ENCODE data around the gene BNIP3. TPM values are rescaled to one million over a fixed set of nuclear protein-coding genes. Genes with fewer than 3 reads are reported as not detected.

The BNIP3 gene
- total RNA-seq, 1 donor from 2014 or later, result 29.9 TPM

DNA sequence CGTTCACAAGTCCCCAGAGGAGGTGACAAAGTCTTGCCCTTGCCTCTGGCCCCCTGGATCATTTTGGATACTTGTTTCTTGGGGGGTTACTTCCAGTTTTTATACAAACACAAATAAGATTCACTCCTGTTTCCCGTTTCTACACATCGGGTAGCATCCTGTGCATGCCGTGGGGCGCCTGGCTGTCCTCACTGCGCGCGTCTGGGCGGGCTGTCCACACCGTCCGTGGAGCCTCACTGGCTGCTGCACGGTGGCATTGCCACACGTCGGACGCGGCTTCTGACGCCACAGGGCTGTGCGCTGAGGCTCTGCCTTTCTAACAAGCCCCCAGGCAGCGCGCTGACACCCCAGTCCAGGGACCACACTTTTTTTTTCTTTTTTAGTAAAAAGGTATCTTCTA is 18.4 kb downstream of the BNIP3 start:
- Mint-ChIP-seq H3K27me3 (ENCODE audit: unreplicated experiment) (peaks cover 6% of the 10 kb centered on the region), H3K27ac (ENCODE audit: unreplicated experiment) (no peak overlapping the region), H3K4me3 (ENCODE audit: unreplicated experiment) (no peak overlapping the region), H3K36me3 (ENCODE audit: low read depth, unreplicated experiment) (peaks cover 10% of the 10 kb centered on the region), H3K4me1 (ENCODE audit: unreplicated experiment) (no peaks in the 10 kb centered on the region), H3K9me3 (ENCODE audit: unreplicated experiment) (no peaks in the 10 kb centered on the region)
- no peak for DNase-seq (ENCODE audit: low spot score)
- TF ChIP-seq, protein P1, sequence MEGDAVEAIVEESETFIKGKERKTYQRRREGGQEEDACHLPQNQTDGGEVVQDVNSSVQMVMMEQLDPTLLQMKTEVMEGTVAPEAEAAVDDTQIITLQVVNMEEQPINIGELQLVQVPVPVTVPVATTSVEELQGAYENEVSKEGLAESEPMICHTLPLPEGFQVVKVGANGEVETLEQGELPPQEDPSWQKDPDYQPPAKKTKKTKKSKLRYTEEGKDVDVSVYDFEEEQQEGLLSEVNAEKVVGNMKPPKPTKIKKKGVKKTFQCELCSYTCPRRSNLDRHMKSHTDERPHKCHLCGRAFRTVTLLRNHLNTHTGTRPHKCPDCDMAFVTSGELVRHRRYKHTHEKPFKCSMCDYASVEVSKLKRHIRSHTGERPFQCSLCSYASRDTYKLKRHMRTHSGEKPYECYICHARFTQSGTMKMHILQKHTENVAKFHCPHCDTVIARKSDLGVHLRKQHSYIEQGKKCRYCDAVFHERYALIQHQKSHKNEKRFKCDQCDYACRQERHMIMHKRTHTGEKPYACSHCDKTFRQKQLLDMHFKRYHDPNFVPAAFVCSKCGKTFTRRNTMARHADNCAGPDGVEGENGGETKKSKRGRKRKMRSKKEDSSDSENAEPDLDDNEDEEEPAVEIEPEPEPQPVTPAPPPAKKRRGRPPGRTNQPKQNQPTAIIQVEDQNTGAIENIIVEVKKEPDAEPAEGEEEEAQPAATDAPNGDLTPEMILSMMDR (IDR thresholded peaks at IDR 0.05; ENCODE audit: unreplicated experiment), result no peak

DNA sequence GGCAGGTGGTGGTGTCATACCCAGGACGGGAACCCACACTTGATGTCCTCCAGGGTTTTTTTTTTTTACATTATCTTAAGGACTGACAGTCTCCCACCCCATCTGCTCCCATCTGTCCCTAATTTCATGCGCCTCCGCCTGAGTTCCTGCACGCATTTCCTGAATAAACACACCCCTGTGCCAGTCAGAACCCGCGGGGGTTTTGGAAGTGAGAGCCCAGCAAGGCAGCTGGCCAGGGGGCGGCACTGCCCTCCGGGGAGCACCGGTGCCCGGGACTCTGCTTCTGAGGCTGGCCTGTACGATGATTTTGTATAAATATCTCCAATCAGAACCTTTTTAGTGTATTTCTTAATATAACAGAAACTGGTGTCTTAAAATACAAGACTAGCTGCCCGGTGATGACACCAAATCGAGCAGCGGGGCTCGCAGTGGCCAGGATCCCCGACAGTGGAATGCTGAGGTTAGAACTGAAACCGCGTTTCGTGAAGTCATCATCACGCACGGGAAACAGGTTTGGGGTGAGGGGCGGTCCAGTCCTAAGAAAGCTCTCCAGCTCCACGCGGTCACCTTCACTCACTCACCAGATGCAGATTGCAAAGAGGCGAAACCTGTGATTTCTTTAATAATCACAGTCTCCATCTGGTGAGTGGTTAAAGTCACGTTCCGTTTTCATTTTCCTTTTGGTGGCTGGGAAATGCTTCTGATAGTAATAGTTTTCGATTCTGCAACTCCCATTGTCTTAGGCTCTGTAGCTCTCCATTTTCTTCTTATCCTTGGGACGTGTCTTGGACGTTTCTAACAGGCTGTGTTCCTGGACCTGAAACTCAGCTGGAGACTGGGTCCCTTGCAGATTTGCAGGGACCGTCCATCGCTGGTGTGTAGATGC is 19.7 kb downstream of the BNIP3 start:
- Mint-ChIP-seq H3K36me3 (ENCODE audit: low read depth, unreplicated experiment) (peaks cover 22% of the 10 kb centered on the region), H3K27ac (ENCODE audit: unreplicated experiment) (no peak overlapping the region), H3K4me3 (ENCODE audit: unreplicated experiment) (no peak overlapping the region)

DNA sequence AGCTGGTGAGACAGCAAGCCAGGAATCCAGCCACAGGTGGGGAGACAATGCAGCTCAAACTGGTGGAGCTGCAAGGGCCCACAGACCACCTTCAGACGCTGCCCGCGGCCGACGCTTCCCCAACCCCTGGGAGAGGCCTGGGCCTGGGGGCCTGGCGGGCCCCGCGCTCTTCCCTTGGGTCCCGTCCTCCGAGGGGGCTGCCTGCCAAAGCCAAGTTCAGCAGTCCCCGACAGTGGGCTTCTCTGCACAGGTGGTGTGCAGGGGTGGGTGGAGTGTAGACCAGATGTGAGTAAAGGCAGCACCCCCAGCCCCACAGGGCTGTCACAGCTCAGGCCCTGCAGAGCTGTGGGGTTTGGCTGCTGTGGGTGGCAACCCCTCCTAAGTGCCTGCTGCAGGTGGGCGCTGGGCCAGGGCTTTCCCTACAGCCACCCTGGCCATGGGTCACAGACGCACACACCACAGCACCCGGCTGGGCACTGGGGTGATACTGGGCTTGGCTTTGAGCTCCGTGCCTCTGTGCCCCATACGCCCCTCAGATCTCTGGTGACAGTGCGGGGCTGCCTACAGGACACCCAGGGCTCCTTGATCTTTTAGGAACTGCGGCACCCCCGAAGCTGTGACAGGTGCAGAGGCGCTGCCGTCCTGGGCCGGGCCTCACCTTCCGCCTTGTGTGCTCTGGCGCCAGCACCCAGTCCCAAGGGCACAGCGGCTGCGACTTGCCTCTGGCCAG is 20.5 kb downstream of the BNIP3 start:
- Mint-ChIP-seq H3K4me3 (ENCODE audit: unreplicated experiment) (no peak overlapping the region), H3K9me3 (ENCODE audit: unreplicated experiment) (no peaks in the 10 kb centered on the region), H3K27ac (ENCODE audit: unreplicated experiment) (no peak overlapping the region), H3K36me3 (ENCODE audit: low read depth, unreplicated experiment) (peaks cover 30% of the 10 kb centered on the region), H3K4me1 (ENCODE audit: unreplicated experiment) (no peaks in the 10 kb centered on the region), H3K27me3 (ENCODE audit: unreplicated experiment) (peaks cover 10% of the 10 kb centered on the region)
- no peak for DNase-seq (ENCODE audit: low spot score)
- TF ChIP-seq, protein P1 (IDR thresholded peaks at IDR 0.05; ENCODE audit: unreplicated experiment), result no peak

More for the DNA sequence above, 19.7 kb downstream of the BNIP3 start:
- TF ChIP-seq, protein P1 (IDR thresholded peaks at IDR 0.05; ENCODE audit: unreplicated experiment), result no peak
- H3K9me3 Mint-ChIP-seq (ENCODE audit: unreplicated experiment), result no peaks in the 10 kb centered on the region
- DNase-seq (ENCODE audit: low spot score), result no peak
- no peaks in the 10 kb centered on the region for H3K4me1 Mint-ChIP-seq (ENCODE audit: unreplicated experiment)
- peaks cover 8% of the 10 kb centered on the region for H3K27me3 Mint-ChIP-seq (ENCODE audit: unreplicated experiment)

DNA sequence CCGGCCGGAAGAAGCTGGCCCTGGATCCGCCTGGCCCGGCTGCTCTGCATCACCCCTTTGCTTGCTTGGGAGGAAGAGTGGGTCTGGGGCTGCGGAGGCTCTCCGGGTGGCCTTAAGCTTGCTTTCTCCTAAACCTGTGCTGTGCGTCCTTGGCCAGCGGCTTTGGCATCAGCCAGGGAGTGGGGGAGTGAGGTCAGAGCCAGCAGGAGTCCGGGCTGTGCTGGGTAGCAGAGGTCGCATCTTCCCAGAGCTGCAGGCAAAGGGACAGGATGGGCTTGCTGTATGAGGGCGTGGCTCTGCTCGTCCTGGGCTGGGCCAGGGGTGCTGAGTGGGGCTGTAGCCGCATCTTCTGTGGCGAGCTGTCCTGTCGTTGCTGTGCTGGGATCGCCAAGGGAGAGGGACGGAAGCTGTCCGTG is 21.1 kb downstream of the BNIP3 start:
- Mint-ChIP-seq H3K9me3 (ENCODE audit: unreplicated experiment) (no peaks in the 10 kb centered on the region), H3K36me3 (ENCODE audit: low read depth, unreplicated experiment) (peaks cover 36% of the 10 kb centered on the region), H3K27me3 (ENCODE audit: unreplicated experiment) (peaks cover 10% of the 10 kb centered on the region), H3K27ac (ENCODE audit: unreplicated experiment) (no peak overlapping the region), H3K4me1 (ENCODE audit: unreplicated experiment) (no peaks in the 10 kb centered on the region), H3K4me3 (ENCODE audit: unreplicated experiment) (no peak overlapping the region)
- DNase-seq (ENCODE audit: low spot score), result no peak
- TF ChIP-seq, protein P1 (IDR thresholded peaks at IDR 0.05; ENCODE audit: unreplicated experiment), result no peak
